Liver (tissue), 9 donors: Measurements from ENCODE around the gene CCR6. TPM values are rescaled to one million over a fixed set of nuclear protein-coding genes. Genes with fewer than 3 reads are reported as not detected.
"Not testable (repeated sequence)": the region's sequence is repeated elsewhere in the genome, so short reads cannot be mapped to it uniquely, and the experiment has no call there.

Experiments
- DNase-seq: peaks from one replicate; pipeline ENCODE4 v3.0.0-alpha.2; 2017; ENCODE audit warnings: low spot score
- H3K27ac ChIP-seq, 2 donors: one replicate each; pipeline ENCODE4 v1.7.0; 2013; ENCODE audit warnings: inconsistent platforms in 2 of 2, low read length in 2 of 2, control low read depth in 1 of 2, low read depth in 1 of 2, mild to moderate bottlenecking in 1 of 2
- H3K27me3 ChIP-seq, 4 donors: one replicate each; pipeline versions ENCODE4 v1.6.1 to v1.7.0; 2013; ENCODE audit warnings: low read length in 3 of 4, inconsistent platforms in 1 of 4, mild to moderate bottlenecking in 1 of 4, moderate library complexity in 1 of 4; ENCODE audit not compliant: control insufficient read depth in 4 of 4, insufficient read depth in 4 of 4
- H3K36me3 ChIP-seq, 4 donors: one replicate each; pipeline versions ENCODE4 v1.6.1 to v1.7.0; 2013; ENCODE audit warnings: low read length in 3 of 4, mild to moderate bottlenecking in 3 of 4, low read depth in 1 of 4, moderate library complexity in 1 of 4; ENCODE audit not compliant: control insufficient read depth in 4 of 4, insufficient read depth in 3 of 4
- H3K4me1 ChIP-seq, 4 donors: one replicate each; pipeline versions ENCODE4 v1.6.1 to v1.7.0; 2013; ENCODE audit warnings: low read length in 3 of 4, mild to moderate bottlenecking in 3 of 4, moderate library complexity in 1 of 4; ENCODE audit not compliant: control insufficient read depth in 4 of 4, insufficient read depth in 4 of 4
- H3K4me3 ChIP-seq, 3 donors: one replicate each; pipeline versions ENCODE4 v1.6.1 to v1.7.0; 2013; ENCODE audit warnings: low read length in 3 of 3, control low read depth in 1 of 3, low read depth in 1 of 3, mild to moderate bottlenecking in 1 of 3
- H3K9ac ChIP-seq, 2 donors: one replicate each; pipeline ENCODE4 v1.7.0; 2013; ENCODE audit warnings: low read length in 2 of 2, mild to moderate bottlenecking in 2 of 2, moderate library complexity in 2 of 2, control low read depth in 1 of 2, low read depth in 1 of 2
- H3K9me3 ChIP-seq, 4 donors: one replicate each; pipeline versions ENCODE4 v1.6.1 to v1.7.0; 2013; ENCODE audit warnings: low read length in 3 of 4; ENCODE audit not compliant: control insufficient read depth in 4 of 4
- EGR1 ChIP-seq, 2 donors: IDR thresholded peaks; 2 replicates each; pipeline ENCODE4 v1.6.1; 2016 to 2018; ENCODE audit warnings: antibody characterized with exemption in 2 of 2, low read depth in 2 of 2
- FOXA1 ChIP-seq: IDR thresholded peaks from 2 replicates; pipeline ENCODE4 v1.6.1; 2016; ENCODE audit warnings: antibody characterized with exemption
- FOXA2 ChIP-seq: IDR thresholded peaks from 2 replicates; pipeline ENCODE4 v1.6.1; 2016; ENCODE audit warnings: antibody characterized with exemption
- GABPA ChIP-seq, 2 donors: IDR thresholded peaks in 1 of 2; conservative IDR thresholded peaks in 1 of 2; 2 replicates each; pipeline ENCODE4 v1.6.1; 2016; ENCODE audit warnings: antibody characterized with exemption in 2 of 2, mild to moderate bottlenecking in 1 of 2, moderate library complexity in 1 of 2
- HNF4A ChIP-seq, 2 donors: conservative IDR thresholded peaks; 2 replicates each; pipeline ENCODE4 v1.6.1; 2016; ENCODE audit warnings: antibody characterized with exemption in 2 of 2, mild to moderate bottlenecking in 2 of 2
- HNF4G ChIP-seq: IDR thresholded peaks from 2 replicates; pipeline ENCODE4 v1.6.1; 2016; ENCODE audit warnings: antibody characterized with exemption
- JUND ChIP-seq, 2 donors: IDR thresholded peaks; 2 replicates each; pipeline ENCODE4 v1.6.1; 2016; ENCODE audit warnings: antibody characterized with exemption in 2 of 2
- NR2F2 ChIP-seq: IDR thresholded peaks from 2 replicates; pipeline ENCODE4 v1.6.1; 2016; ENCODE audit warnings: antibody characterized with exemption
- RAD21 ChIP-seq, 2 donors: IDR thresholded peaks; 2 replicates each; pipeline ENCODE4 v1.6.1; 2016; ENCODE audit warnings: antibody characterized with exemption in 2 of 2, mild to moderate bottlenecking in 2 of 2
- RXRA ChIP-seq, 2 donors: IDR thresholded peaks; 2 replicates each; pipeline ENCODE4 v1.6.1; 2017 to 2018; ENCODE audit warnings: antibody characterized with exemption in 2 of 2, mild to moderate bottlenecking in 1 of 2
- SP1 ChIP-seq: IDR thresholded peaks from 2 replicates; pipeline ENCODE4 v1.6.1; 2018; ENCODE audit warnings: antibody characterized with exemption, mild to moderate bottlenecking
- TAF1 ChIP-seq: conservative IDR thresholded peaks from 2 replicates; pipeline ENCODE4 v1.6.1; 2016; ENCODE audit warnings: antibody characterized with exemption, mild to moderate bottlenecking
- YY1 ChIP-seq: IDR thresholded peaks from 2 replicates; pipeline ENCODE4 v1.6.1; 2016; ENCODE audit warnings: antibody characterized with exemption, mild to moderate bottlenecking
- WGBS: extraction: QIAGEN DNeasy Blood & Tissue Kit; methylation state at CpG from one replicate; pipeline ENCODE4 v1.1.7; 2013; 5-methylcytosine and 5-hydroxymethylcytosine counted together
- polyA plus RNA-seq, 2 donors: library from polyadenylated mRNA; stranded (reverse) in 1 of 2; unstranded in 1 of 2; fragments of 200-250 nt in 1 of 2; fragments of >200 nt in 1 of 2; fragmentation: Nextera tagmentation in 1 of 2; extraction: Ambion mirVana in 1 of 2; gene quantifications; one replicate each; pipeline versions ENCODE4 v1.2.1 to v1.2.3, GENCODE V29; 2013 to 2015
- total RNA-seq, 2 donors: library from RNA; depleted of rRNA; stranded (reverse); fragments of >200 nt; gene quantifications; one replicate each; pipeline ENCODE4 v1.2.3, GENCODE V29; 2014
- TF ChIP-seq, protein P1 (sequence below): IDR thresholded peaks from 2 replicates; pipeline ENCODE4 v1.6.1; 2016; ENCODE audit warnings: antibody characterized with exemption
- TF ChIP-seq, protein P2 (sequence below): fragments of 150-350 bp; IDR thresholded peaks from 2 replicates; pipeline ENCODE4 v1.5.1; 2017; ENCODE audit warnings: improper control_type of control experiment, low read depth, low read length; ENCODE audit not compliant: missing input control
- TF ChIP-seq, protein P3 (sequence below): IDR thresholded peaks from 2 replicates; pipeline ENCODE4 v1.6.1; 2016; ENCODE audit warnings: antibody characterized with exemption
- TF ChIP-seq, protein P4 (sequence below): IDR thresholded peaks from 2 replicates; pipeline ENCODE4 v1.6.1; 2016; ENCODE audit warnings: antibody characterized with exemption
- TF ChIP-seq, protein P5 (sequence below): IDR thresholded peaks from 2 replicates; pipeline ENCODE4 v1.6.1; 2016; ENCODE audit warnings: antibody characterized with exemption, mild to moderate bottlenecking
- donor health status: healthy.
- donor health status: healthy.
- donor health status: healthy.
- donor health status: healthy.
- donor health status: healthy.

Gene CCR6
- total and polyA plus RNA-seq, 4 donors, result 0.02 to 8.4 TPM; not detected in 2

DNA sequence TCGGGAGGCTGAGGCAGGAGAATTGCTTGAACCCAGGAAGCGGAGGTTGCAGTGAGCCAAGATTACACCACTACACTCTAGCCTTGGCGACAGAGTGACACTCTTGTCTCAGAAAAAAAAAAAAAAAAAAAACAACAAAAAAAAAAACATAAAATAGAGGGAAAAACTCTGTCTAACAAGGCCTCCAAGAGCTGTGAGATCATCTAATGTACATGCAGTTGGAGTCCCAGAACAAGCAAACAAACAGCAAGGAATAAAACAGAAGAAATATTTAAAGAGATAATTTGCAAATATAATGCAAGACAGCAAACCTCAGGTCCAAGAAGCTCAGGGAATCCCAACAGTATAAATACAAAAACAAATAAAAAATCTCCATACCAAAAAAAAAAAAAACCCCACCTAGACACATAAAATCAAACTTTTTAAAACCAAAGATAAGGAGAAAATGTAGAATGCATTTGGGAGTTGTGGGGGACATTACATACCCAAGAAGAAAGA lies 35.0 kb upstream of the CCR6 start:
- Histone ChIP-seq H3K4me3 (no peak overlapping the region), H3K36me3 (no peaks in the 10 kb centered on the region), H3K9ac (no peak overlapping the region), H3K27ac (no peak overlapping the region), H3K27me3 (no peaks in the 10 kb centered on the region), H3K9me3 (peaks cover 0 to 4% (median 0%) of the 10 kb centered on the region in 4 donors), H3K4me1 (no peaks in the 10 kb centered on the region)
- no peak for DNase-seq
- 93% methylated on average over 3 of the region's 3 CpGs for WGBS
- TF ChIP-seq RAD21 (IDR thresholded peaks at IDR 0.05), result no peak

DNA sequence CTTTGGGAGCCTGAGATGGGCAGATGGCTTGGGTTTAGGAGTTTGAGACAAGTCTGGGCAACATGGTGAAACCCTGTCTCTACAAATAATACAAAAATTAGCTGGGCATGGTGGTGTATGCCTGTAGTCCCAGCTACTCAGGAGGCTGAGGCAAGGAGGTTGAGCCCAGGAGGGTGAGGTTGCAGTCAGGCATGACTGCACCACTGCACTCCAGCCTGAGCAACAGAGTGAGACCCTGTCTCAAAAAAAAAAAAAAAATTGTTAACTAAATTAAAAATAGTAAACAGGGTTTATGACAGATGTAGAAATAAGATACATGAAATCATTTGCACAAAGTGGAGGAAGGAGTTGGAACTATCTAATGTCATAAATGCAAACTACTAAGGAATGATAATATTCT lies 34.2 kb upstream of the CCR6 start:
- not testable (repeated sequence) for H3K4me3 ChIP-seq, H3K27ac ChIP-seq, H3K9me3 ChIP-seq, H3K27me3 ChIP-seq, H3K4me1 ChIP-seq, DNase-seq, H3K9ac ChIP-seq, H3K36me3 ChIP-seq

DNA sequence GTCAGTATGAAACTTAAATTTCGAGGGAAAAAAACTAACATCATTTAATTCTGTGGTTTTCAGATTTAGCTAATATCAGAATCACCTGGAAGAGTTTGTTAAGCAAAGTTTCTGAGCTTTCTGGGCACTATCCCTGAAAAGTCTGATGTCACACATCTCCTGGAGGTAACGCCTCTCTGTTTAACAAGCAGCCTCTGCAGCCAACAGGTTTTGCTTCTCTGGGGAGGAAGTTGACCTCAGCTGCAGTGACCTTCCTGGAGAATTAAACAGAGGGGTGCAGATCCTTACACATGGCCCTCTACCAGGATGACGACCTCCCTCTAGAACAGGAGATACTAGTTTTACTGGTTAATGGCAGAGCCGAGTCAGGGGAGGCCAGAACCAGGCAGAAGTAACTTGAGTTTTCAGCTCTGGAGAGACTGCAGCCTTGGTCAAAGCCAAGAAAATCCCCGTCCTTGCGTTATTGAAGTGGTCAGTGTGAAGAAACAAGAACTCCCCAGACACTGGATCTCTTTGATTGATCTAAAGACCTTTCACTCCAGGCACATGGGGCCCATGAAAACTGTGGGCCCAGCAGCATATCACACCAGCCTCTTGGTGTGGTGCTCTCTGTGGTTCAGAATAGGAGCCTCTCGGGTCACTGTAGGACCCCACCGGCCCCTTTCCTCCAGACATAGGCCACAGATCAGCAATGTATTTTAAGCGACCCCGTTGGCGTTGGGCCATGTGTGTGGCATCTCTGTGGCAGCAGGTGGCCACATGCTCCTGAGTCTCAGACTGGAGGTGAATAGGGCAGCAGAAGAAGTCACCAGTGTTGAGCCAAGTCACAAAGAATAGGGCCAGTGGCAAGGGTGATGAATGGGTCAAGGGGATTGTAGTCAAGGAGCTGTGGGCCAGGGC lies 33.4 kb upstream of the CCR6 start:
- 94% methylated on average over 11 of the region's 11 CpGs for WGBS
- no peaks in the 10 kb centered on the region for H3K36me3 ChIP-seq
- no peak overlapping the region for H3K27ac ChIP-seq
- no peaks in the 10 kb centered on the region for H3K4me1 ChIP-seq
- no peak for DNase-seq
- no peak overlapping the region for H3K9ac ChIP-seq
- no peak overlapping the region for H3K4me3 ChIP-seq
- peaks cover 0 to 4% (median 0%) of the 10 kb centered on the region in 4 donors for H3K9me3 ChIP-seq
- TF ChIP-seq, protein P1, sequence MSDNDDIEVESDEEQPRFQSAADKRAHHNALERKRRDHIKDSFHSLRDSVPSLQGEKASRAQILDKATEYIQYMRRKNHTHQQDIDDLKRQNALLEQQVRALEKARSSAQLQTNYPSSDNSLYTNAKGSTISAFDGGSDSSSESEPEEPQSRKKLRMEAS, result no peak
- TF ChIP-seq GABPA (IDR thresholded peaks at IDR 0.05 in 1 of 2, conservative IDR thresholded peaks at IDR 0.05 in 1 of 2) (no peak), HNF4G (no peak), SP1 (no peak), YY1 (no peak), FOXA1 (no peak), JUND (IDR thresholded peaks at IDR 0.05) (no peak), NR2F2 (no peak), RAD21 (IDR thresholded peaks at IDR 0.05) (no peak), HNF4A (conservative IDR thresholded peaks at IDR 0.05) (no peak), FOXA2 (no peak), TAF1 (no peak), RXRA (IDR thresholded peaks at IDR 0.05) (no peak), EGR1 (IDR thresholded peaks at IDR 0.05; ENCODE audit: low read depth in 2 of 2) (no peak)
- TF ChIP-seq, protein P2, sequence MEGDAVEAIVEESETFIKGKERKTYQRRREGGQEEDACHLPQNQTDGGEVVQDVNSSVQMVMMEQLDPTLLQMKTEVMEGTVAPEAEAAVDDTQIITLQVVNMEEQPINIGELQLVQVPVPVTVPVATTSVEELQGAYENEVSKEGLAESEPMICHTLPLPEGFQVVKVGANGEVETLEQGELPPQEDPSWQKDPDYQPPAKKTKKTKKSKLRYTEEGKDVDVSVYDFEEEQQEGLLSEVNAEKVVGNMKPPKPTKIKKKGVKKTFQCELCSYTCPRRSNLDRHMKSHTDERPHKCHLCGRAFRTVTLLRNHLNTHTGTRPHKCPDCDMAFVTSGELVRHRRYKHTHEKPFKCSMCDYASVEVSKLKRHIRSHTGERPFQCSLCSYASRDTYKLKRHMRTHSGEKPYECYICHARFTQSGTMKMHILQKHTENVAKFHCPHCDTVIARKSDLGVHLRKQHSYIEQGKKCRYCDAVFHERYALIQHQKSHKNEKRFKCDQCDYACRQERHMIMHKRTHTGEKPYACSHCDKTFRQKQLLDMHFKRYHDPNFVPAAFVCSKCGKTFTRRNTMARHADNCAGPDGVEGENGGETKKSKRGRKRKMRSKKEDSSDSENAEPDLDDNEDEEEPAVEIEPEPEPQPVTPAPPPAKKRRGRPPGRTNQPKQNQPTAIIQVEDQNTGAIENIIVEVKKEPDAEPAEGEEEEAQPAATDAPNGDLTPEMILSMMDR, result no peak
- TF ChIP-seq, protein P3, sequence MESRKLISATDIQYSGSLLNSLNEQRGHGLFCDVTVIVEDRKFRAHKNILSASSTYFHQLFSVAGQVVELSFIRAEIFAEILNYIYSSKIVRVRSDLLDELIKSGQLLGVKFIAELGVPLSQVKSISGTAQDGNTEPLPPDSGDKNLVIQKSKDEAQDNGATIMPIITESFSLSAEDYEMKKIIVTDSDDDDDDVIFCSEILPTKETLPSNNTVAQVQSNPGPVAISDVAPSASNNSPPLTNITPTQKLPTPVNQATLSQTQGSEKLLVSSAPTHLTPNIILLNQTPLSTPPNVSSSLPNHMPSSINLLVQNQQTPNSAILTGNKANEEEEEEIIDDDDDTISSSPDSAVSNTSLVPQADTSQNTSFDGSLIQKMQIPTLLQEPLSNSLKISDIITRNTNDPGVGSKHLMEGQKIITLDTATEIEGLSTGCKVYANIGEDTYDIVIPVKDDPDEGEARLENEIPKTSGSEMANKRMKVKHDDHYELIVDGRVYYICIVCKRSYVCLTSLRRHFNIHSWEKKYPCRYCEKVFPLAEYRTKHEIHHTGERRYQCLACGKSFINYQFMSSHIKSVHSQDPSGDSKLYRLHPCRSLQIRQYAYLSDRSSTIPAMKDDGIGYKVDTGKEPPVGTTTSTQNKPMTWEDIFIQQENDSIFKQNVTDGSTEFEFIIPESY, result no peak
- TF ChIP-seq, protein P4, sequence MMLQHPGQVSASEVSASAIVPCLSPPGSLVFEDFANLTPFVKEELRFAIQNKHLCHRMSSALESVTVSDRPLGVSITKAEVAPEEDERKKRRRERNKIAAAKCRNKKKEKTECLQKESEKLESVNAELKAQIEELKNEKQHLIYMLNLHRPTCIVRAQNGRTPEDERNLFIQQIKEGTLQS, result no peak
- TF ChIP-seq, protein P5, sequence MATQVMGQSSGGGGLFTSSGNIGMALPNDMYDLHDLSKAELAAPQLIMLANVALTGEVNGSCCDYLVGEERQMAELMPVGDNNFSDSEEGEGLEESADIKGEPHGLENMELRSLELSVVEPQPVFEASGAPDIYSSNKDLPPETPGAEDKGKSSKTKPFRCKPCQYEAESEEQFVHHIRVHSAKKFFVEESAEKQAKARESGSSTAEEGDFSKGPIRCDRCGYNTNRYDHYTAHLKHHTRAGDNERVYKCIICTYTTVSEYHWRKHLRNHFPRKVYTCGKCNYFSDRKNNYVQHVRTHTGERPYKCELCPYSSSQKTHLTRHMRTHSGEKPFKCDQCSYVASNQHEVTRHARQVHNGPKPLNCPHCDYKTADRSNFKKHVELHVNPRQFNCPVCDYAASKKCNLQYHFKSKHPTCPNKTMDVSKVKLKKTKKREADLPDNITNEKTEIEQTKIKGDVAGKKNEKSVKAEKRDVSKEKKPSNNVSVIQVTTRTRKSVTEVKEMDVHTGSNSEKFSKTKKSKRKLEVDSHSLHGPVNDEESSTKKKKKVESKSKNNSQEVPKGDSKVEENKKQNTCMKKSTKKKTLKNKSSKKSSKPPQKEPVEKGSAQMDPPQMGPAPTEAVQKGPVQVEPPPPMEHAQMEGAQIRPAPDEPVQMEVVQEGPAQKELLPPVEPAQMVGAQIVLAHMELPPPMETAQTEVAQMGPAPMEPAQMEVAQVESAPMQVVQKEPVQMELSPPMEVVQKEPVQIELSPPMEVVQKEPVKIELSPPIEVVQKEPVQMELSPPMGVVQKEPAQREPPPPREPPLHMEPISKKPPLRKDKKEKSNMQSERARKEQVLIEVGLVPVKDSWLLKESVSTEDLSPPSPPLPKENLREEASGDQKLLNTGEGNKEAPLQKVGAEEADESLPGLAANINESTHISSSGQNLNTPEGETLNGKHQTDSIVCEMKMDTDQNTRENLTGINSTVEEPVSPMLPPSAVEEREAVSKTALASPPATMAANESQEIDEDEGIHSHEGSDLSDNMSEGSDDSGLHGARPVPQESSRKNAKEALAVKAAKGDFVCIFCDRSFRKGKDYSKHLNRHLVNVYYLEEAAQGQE, result no peak
- no peaks in the 10 kb centered on the region for H3K27me3 ChIP-seq
